ENCODE results near the gene SCP2.

SCP2 gene

DNA sequence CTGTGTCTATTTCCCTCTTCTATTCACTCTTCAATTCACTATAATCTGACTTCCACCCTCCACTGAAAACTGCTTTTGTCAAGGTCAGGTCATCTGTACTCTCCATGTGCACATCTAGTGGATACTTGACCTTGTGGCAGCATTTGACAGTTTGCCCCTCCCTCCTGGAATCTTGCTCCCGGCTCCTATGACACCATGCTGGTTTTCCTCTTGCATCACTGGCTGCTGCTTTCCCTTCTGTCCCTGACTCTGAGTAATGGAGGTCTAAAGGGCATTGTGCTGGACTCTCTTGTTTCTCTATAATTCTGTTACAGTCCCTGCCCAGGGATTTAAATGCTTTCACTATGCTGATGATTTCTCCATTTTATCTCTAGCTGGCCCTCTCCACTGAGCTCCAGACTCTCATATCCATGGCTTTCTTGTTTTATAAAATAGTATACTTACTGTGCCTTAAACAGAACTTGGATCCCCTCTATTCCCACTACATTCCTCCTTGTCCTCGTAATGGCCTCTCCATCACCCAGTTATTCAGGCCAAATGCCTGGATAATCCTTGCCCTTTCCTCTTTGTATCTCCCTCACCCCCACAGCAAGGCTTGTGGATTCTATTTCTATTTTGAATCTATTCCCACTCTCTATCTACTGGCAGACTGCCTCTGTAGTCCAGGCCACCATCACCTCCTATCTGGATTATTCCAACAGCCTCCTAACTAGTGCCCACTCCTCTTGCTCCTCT, 98.1 kb downstream of the SCP2 start:
- ChIA-PET POLR2A (no interaction called here), CTCF (no interaction called here)
- no peak for TF ChIP-seq ZNF549 (tag by site-specific recombination; IDR thresholded peaks at IDR 0.05)
- TF ChIP-seq, protein P1, sequence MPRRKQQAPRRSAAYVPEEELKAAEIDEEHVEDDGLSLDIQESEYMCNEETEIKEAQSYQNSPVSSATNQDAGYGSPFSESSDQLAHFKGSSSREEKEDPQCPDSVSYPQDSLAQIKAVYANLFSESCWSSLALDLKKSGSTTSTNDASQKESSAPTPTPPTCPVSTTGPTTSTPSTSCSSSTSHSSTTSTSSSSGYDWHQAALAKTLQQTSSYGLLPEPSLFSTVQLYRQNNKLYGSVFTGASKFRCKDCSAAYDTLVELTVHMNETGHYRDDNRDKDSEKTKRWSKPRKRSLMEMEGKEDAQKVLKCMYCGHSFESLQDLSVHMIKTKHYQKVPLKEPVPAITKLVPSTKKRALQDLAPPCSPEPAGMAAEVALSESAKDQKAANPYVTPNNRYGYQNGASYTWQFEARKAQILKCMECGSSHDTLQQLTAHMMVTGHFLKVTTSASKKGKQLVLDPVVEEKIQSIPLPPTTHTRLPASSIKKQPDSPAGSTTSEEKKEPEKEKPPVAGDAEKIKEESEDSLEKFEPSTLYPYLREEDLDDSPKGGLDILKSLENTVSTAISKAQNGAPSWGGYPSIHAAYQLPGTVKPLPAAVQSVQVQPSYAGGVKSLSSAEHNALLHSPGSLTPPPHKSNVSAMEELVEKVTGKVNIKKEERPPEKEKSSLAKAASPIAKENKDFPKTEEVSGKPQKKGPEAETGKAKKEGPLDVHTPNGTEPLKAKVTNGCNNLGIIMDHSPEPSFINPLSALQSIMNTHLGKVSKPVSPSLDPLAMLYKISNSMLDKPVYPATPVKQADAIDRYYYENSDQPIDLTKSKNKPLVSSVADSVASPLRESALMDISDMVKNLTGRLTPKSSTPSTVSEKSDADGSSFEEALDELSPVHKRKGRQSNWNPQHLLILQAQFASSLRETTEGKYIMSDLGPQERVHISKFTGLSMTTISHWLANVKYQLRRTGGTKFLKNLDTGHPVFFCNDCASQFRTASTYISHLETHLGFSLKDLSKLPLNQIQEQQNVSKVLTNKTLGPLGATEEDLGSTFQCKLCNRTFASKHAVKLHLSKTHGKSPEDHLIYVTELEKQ (tag by site-specific recombination; IDR thresholded peaks at IDR 0.05; ENCODE audit: borderline replicate concordance): no peak
- no peak for TF ChIP-seq ZNF621 (tag by site-specific recombination; IDR thresholded peaks at IDR 0.05)
- no peak for TF ChIP-seq ZNF19 (tag by site-specific recombination; IDR thresholded peaks at IDR 0.05; ENCODE audit: low read depth)
- peak; percentile 70 for TF ChIP-seq ZNF629 (tag by site-specific recombination; IDR thresholded peaks at IDR 0.05)
- TF ChIP-seq, protein P2, sequence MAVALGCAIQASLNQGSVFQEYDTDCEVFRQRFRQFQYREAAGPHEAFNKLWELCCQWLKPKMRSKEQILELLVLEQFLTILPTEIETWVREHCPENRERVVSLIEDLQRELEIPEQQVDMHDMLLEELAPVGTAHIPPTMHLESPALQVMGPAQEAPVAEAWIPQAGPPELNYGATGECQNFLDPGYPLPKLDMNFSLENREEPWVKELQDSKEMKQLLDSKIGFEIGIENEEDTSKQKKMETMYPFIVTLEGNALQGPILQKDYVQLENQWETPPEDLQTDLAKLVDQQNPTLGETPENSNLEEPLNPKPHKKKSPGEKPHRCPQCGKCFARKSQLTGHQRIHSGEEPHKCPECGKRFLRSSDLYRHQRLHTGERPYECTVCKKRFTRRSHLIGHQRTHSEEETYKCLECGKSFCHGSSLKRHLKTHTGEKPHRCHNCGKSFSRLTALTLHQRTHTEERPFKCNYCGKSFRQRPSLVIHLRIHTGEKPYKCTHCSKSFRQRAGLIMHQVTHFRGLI (tag by site-specific recombination; IDR thresholded peaks at IDR 0.05): no peak
- TF ChIP-seq, protein P3, sequence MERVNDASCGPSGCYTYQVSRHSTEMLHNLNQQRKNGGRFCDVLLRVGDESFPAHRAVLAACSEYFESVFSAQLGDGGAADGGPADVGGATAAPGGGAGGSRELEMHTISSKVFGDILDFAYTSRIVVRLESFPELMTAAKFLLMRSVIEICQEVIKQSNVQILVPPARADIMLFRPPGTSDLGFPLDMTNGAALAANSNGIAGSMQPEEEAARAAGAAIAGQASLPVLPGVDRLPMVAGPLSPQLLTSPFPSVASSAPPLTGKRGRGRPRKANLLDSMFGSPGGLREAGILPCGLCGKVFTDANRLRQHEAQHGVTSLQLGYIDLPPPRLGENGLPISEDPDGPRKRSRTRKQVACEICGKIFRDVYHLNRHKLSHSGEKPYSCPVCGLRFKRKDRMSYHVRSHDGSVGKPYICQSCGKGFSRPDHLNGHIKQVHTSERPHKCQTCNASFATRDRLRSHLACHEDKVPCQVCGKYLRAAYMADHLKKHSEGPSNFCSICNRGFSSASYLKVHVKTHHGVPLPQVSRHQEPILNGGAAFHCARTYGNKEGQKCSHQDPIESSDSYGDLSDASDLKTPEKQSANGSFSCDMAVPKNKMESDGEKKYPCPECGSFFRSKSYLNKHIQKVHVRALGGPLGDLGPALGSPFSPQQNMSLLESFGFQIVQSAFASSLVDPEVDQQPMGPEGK (tag by site-specific recombination; IDR thresholded peaks at IDR 0.05): peak; percentile 31; the same call in 1 of the 2 replicates
- peak; percentile 42; the same call in 1 of the 2 replicates for TF ChIP-seq FEZF1 (tag by site-specific recombination; IDR thresholded peaks at IDR 0.05)
- TF ChIP-seq ZIC2 (tag by site-specific recombination; IDR thresholded peaks at IDR 0.05): peak; percentile 39
- TF ChIP-seq ZNF600 (tag by site-specific recombination; IDR thresholded peaks at IDR 0.05): 0 out of 2 replicates have a peak, but pooled peaks have one; percentile 15
- TF ChIP-seq PRDM1 (tag by site-specific recombination; IDR thresholded peaks at IDR 0.05): peak; percentile 58; the same call in 1 of the 2 replicates
- H3K27ac ChIP-seq (ENCODE audit: extremely low read depth, low read depth, low read length): no peak overlapping the region
- H3K9me3 ChIP-seq (ENCODE audit: control insufficient read depth, insufficient read depth, low read depth, low read length): no peaks in the 10 kb centered on the region
- no peaks in the 10 kb centered on the region; the same call in 1 of the 2 replicates for H3K4me1 ChIP-seq (ENCODE audit: control insufficient read depth, insufficient read depth, low read length)
- no peak overlapping the region for H3K4me3 ChIP-seq (ENCODE audit: low read depth, low read length)
- H3K36me3 ChIP-seq (ENCODE audit: control insufficient read depth in 2 of 2, insufficient read depth in 1 of 2, low read length in 2 of 2): peaks cover 0 to 9% of the 10 kb centered on the region in 2 experiments; a peak in 2 of 3 replicates

DNA sequence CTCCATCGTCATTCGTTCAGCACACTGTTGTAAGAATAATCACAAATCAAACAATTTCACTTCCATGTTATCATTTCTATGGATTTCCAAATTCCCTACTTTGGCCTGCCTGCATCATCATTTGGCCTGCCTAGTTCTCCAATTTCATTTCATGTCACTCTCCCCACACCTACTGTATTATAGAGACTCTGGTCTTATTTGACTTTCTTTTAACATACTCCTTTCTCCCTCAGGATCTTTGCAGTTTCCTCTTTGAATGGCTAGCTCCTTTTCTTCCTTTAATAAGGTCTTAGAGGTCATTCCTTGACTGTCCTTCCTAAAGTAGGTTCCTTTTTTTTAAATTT, 98.7 kb downstream of the SCP2 start:
- POLR2A ChIA-PET: no interaction called here
- H3K27ac ChIP-seq (ENCODE audit: extremely low read depth, low read depth, low read length): no peak overlapping the region

DNA sequence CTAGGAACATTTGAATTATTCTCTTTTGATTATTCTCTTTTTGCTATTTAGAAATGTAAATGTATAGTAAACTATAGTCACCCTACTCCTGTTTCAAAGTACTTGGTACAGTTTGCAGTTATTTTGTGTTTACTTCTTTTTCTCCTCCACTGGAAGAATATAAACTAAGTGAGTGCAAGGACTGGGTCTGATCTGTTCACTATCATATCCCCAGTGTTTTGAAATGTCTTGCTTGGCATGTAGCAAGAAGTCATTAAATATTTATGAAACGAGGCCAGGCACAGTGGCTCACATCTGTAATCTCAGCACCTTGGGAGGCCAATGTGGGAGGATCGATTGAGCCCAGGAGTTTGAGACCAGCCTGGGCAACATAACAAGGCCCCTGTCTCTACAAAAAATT, 99.2 kb downstream of the SCP2 start:
- ChIA-PET POLR2A (no interaction called here), CTCF (interaction anchor here (1.3 kb wide), 1 partner anchor 9 kb away, joined by 3 read pairs; no protein-coding TSS in a partner anchor)
- Histone ChIP-seq H3K27ac (ENCODE audit: extremely low read depth, low read depth, low read length) (no peak overlapping the region), H3K36me3 (ENCODE audit: control insufficient read depth in 2 of 2, insufficient read depth in 1 of 2, low read length in 2 of 2) (peaks cover 0 to 9% of the 10 kb centered on the region in 2 experiments; a peak in 2 of 3 replicates), H3K4me1 (ENCODE audit: control insufficient read depth, insufficient read depth, low read length) (no peaks in the 10 kb centered on the region; the same call in 1 of the 2 replicates), H3K9me3 (ENCODE audit: control insufficient read depth, insufficient read depth, low read depth, low read length) (no peaks in the 10 kb centered on the region), H3K4me3 (ENCODE audit: low read depth, low read length) (no peak overlapping the region)
- TF ChIP-seq GLIS1 (tag by site-specific recombination; IDR thresholded peaks at IDR 0.05): 0 out of 2 replicates have a peak, but pooled peaks have one; percentile 12
- TF ChIP-seq, protein P4, sequence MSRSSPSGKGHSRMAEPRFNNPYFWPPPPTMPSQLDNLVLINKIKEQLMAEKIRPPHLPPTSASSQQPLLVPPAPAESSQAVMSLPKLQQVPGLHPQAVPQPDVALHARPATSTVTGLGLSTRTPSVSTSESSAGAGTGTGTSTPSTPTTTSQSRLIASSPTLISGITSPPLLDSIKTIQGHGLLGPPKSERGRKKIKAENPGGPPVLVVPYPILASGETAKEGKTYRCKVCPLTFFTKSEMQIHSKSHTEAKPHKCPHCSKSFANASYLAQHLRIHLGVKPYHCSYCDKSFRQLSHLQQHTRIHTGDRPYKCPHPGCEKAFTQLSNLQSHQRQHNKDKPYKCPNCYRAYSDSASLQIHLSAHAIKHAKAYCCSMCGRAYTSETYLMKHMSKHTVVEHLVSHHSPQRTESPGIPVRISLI (tag by site-specific recombination; IDR thresholded peaks at IDR 0.05): no peak
- TF ChIP-seq, protein P5, sequence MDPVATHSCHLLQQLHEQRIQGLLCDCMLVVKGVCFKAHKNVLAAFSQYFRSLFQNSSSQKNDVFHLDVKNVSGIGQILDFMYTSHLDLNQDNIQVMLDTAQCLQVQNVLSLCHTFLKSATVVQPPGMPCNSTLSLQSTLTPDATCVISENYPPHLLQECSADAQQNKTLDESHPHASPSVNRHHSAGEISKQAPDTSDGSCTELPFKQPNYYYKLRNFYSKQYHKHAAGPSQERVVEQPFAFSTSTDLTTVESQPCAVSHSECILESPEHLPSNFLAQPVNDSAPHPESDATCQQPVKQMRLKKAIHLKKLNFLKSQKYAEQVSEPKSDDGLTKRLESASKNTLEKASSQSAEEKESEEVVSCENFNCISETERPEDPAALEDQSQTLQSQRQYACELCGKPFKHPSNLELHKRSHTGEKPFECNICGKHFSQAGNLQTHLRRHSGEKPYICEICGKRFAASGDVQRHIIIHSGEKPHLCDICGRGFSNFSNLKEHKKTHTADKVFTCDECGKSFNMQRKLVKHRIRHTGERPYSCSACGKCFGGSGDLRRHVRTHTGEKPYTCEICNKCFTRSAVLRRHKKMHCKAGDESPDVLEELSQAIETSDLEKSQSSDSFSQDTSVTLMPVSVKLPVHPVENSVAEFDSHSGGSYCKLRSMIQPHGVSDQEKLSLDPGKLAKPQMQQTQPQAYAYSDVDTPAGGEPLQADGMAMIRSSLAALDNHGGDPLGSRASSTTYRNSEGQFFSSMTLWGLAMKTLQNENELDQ (tag by site-specific recombination; IDR thresholded peaks at IDR 0.05; ENCODE audit: low read depth): no peak

More for the DNA sequence above, 98.7 kb downstream of the SCP2 start:
- no peak for TF ChIP-seq ZNF324 (tag by site-specific recombination; IDR thresholded peaks at IDR 0.05)
- TF ChIP-seq ZNF223 (tag by site-specific recombination; IDR thresholded peaks at IDR 0.05): 0 out of 2 replicates have a peak, but pooled peaks have one; percentile 14
- CTCF ChIA-PET: no interaction called here
- Histone ChIP-seq H3K4me1 (ENCODE audit: control insufficient read depth, insufficient read depth, low read length) (no peaks in the 10 kb centered on the region; the same call in 1 of the 2 replicates), H3K36me3 (ENCODE audit: control insufficient read depth in 2 of 2, insufficient read depth in 1 of 2, low read length in 2 of 2) (peaks cover 0 to 9% of the 10 kb centered on the region in 2 experiments; a peak in 2 of 3 replicates), H3K4me3 (ENCODE audit: low read depth, low read length) (no peak overlapping the region), H3K9me3 (ENCODE audit: control insufficient read depth, insufficient read depth, low read depth, low read length) (no peaks in the 10 kb centered on the region)
